Measurements from ENCODE around the gene TMEM92. TPM values are rescaled to one million over a fixed set of nuclear protein-coding genes. Genes with fewer than 3 reads are reported as not detected.

Gene TMEM92
- total and polyA plus RNA-seq, 4 donors = 0.05 to 17.9 (median 4.0) TPM

GRCh38 chr17:50330151-50330775 is 56.0 kb downstream of the TMEM92 start:
- 86% methylated on average over 11 of the region's 11 CpGs for WGBS
- Histone ChIP-seq H3K9ac (ENCODE audit: low read depth in 1 of 2, low read length in 2 of 2) (no peak overlapping the region), H3K27me3 (ENCODE audit: control insufficient read depth in 4 of 4, insufficient read depth in 4 of 4, low read length in 3 of 4) (no peaks in the 10 kb centered on the region), H3K4me1 (ENCODE audit: control insufficient read depth in 4 of 4, insufficient read depth in 4 of 4, low read length in 3 of 4) (no peaks in the 10 kb centered on the region), H3K4me3 (ENCODE audit: low read depth in 1 of 3, low read length in 3 of 3) (no peak overlapping the region), H3K36me3 (ENCODE audit: control insufficient read depth in 4 of 4, insufficient read depth in 3 of 4, low read depth in 1 of 4, low read length in 3 of 4) (no peaks in the 10 kb centered on the region), H3K27ac (ENCODE audit: low read depth in 1 of 2, low read length in 2 of 2) (no peak overlapping the region), H3K9me3 (ENCODE audit: control insufficient read depth in 4 of 4, low read length in 3 of 4) (no peaks in the 10 kb centered on the region)
- no peak for DNase-seq (ENCODE audit: low spot score)
- TF ChIP-seq RXRA (IDR thresholded peaks at IDR 0.05) (no peak), ZBTB33 (IDR thresholded peaks at IDR 0.05) (no peak), YY1 (IDR thresholded peaks at IDR 0.05) (no peak), RAD21 (IDR thresholded peaks at IDR 0.05) (no peak), GABPA (IDR thresholded peaks at IDR 0.05 in 1 of 2, conservative IDR thresholded peaks at IDR 0.05 in 1 of 2) (no peak), HNF4G (IDR thresholded peaks at IDR 0.05) (no peak), FOXA1 (IDR thresholded peaks at IDR 0.05) (no peak), REST (IDR thresholded peaks at IDR 0.05) (no peak), SP1 (IDR thresholded peaks at IDR 0.05) (no peak), HNF4A (conservative IDR thresholded peaks at IDR 0.05) (no peak), FOXA2 (IDR thresholded peaks at IDR 0.05) (no peak), TAF1 (conservative IDR thresholded peaks at IDR 0.05) (no peak), MAX (IDR thresholded peaks at IDR 0.05) (no peak), JUND (IDR thresholded peaks at IDR 0.05) (no peak), EGR1 (IDR thresholded peaks at IDR 0.05; ENCODE audit: low read depth in 2 of 2) (no peak), NR2F2 (IDR thresholded peaks at IDR 0.05) (no peak)
- TF ChIP-seq, protein P1, sequence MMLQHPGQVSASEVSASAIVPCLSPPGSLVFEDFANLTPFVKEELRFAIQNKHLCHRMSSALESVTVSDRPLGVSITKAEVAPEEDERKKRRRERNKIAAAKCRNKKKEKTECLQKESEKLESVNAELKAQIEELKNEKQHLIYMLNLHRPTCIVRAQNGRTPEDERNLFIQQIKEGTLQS (IDR thresholded peaks at IDR 0.05) = no peak
- TF ChIP-seq, protein P2, sequence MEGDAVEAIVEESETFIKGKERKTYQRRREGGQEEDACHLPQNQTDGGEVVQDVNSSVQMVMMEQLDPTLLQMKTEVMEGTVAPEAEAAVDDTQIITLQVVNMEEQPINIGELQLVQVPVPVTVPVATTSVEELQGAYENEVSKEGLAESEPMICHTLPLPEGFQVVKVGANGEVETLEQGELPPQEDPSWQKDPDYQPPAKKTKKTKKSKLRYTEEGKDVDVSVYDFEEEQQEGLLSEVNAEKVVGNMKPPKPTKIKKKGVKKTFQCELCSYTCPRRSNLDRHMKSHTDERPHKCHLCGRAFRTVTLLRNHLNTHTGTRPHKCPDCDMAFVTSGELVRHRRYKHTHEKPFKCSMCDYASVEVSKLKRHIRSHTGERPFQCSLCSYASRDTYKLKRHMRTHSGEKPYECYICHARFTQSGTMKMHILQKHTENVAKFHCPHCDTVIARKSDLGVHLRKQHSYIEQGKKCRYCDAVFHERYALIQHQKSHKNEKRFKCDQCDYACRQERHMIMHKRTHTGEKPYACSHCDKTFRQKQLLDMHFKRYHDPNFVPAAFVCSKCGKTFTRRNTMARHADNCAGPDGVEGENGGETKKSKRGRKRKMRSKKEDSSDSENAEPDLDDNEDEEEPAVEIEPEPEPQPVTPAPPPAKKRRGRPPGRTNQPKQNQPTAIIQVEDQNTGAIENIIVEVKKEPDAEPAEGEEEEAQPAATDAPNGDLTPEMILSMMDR (IDR thresholded peaks at IDR 0.05; ENCODE audit: low read depth, low read length, missing input control) = no peak

Small RNAs within 50 kb of the gene (small RNA-seq; reads per million reads assigned to genes)
- gene SUMO2P7 = not detected

Other genes with a start within 250 kb of the TMEM92 start
- gene ITGA3, start 218.4 kb upstream of the TMEM92 start, total RNA-seq = 1 to 10 TPM in 1 of 2 donors, under 1 TPM in 1; 0.79 to 4.4 TPM
- gene ITGA3, start 218.4 kb upstream of the TMEM92 start, polyA plus RNA-seq = 1 to 10 TPM; 1.1 to 1.8 TPM
- 10 to 100 TPM in 1 of 2 donors, 1 to 10 TPM in 1; 8.6 to 24.5 TPM for gene PDK2, start 179.1 kb upstream of the TMEM92 start, total RNA-seq
- gene PDK2, start 179.1 kb upstream of the TMEM92 start, polyA plus RNA-seq = 10 to 100 TPM; 32.4 to 36.6 TPM
- gene SAMD14, start 144.3 kb upstream of the TMEM92 start, total RNA-seq = under 1 TPM; 0.50 to 0.84 TPM
- under 1 TPM in 1 of 2 donors, not detected in 1; 0.67 TPM for gene SAMD14, start 144.3 kb upstream of the TMEM92 start, polyA plus RNA-seq
- 10 to 100 TPM in 1 of 2 donors, 1 to 10 TPM in 1; 7.4 to 26.1 TPM for gene PPP1R9B, start 123.8 kb upstream of the TMEM92 start, total RNA-seq
- gene PPP1R9B, start 123.8 kb upstream of the TMEM92 start, polyA plus RNA-seq = 1 to 10 TPM in 1 of 2 donors, under 1 TPM in 1; 0.90 to 6.7 TPM
- 1 to 10 TPM in 1 of 2 donors, not detected in 1; 1.3 TPM for gene SGCA, start 108.5 kb upstream of the TMEM92 start, total RNA-seq
- 1 to 10 TPM in 1 of 2 donors, under 1 TPM in 1; 0.31 to 1.2 TPM for gene SGCA, start 108.5 kb upstream of the TMEM92 start, polyA plus RNA-seq
- gene COL1A1, start 72.8 kb upstream of the TMEM92 start, total RNA-seq = 10 to 100 TPM; 15.3 to 72.5 TPM
- 10 to 100 TPM in 1 of 2 donors, 1 to 10 TPM in 1; 8.3 to 56.3 TPM for gene COL1A1, start 72.8 kb upstream of the TMEM92 start, polyA plus RNA-seq
- 10 to 100 TPM; 10.7 to 11.3 TPM for gene XYLT2, start 71.7 kb downstream of the TMEM92 start, total RNA-seq
- 1 to 10 TPM; 5.3 to 5.7 TPM for gene XYLT2, start 71.7 kb downstream of the TMEM92 start, polyA plus RNA-seq
- gene MRPL27, start 98.7 kb downstream of the TMEM92 start, total RNA-seq = 10 to 100 TPM; 25.9 to 36.9 TPM
- gene MRPL27, start 98.7 kb downstream of the TMEM92 start, polyA plus RNA-seq = 10 to 100 TPM; 70.2 to 87.1 TPM
- 1 to 10 TPM in 1 of 2 donors, under 1 TPM in 1; 0.08 to 3.4 TPM for gene EME1, start 98.8 kb downstream of the TMEM92 start, total RNA-seq
- under 1 TPM; 0.26 to 0.43 TPM for gene EME1, start 98.8 kb downstream of the TMEM92 start, polyA plus RNA-seq
- 100 to 1,000 TPM in 1 of 2 donors, 10 to 100 TPM in 1; 58.2 to 136 TPM for gene LRRC59, start 123.1 kb downstream of the TMEM92 start, total RNA-seq
- 10 to 100 TPM; 21.4 to 93.1 TPM for gene LRRC59, start 123.1 kb downstream of the TMEM92 start, polyA plus RNA-seq
- gene ACSF2, start 151.8 kb downstream of the TMEM92 start, total RNA-seq = 10 to 100 TPM; 18.9 to 34.3 TPM
- 10 to 100 TPM; 20.0 to 22.2 TPM for gene ACSF2, start 151.8 kb downstream of the TMEM92 start, polyA plus RNA-seq
- gene CHAD, start 194.4 kb downstream of the TMEM92 start, total RNA-seq = 1 to 10 TPM in 1 of 2 donors, under 1 TPM in 1; 0.51 to 1.8 TPM
- gene CHAD, start 194.4 kb downstream of the TMEM92 start, polyA plus RNA-seq = 1 to 10 TPM; 2.7 to 3.3 TPM
- gene RSAD1, start 204.4 kb downstream of the TMEM92 start, total RNA-seq = 10 to 100 TPM; 10.8 to 22.7 TPM
- 10 to 100 TPM; 18.2 to 18.9 TPM for gene RSAD1, start 204.4 kb downstream of the TMEM92 start, polyA plus RNA-seq
- gene MYCBPAP, start 234.0 kb downstream of the TMEM92 start, total RNA-seq = under 1 TPM; 0.23 to 0.25 TPM
- not detected for gene MYCBPAP, start 234.0 kb downstream of the TMEM92 start, polyA plus RNA-seq

Measured in liver (tissue), 10 donors.